Osteocyte (in vitro differentiated cells): ENCODE data around the gene RSPH3. TPM values are rescaled to one million over a fixed set of nuclear protein-coding genes. Genes with fewer than 3 reads are reported as not detected.

Experiments
- DNase-seq: peaks from one replicate; pipeline ENCODE4 v3.0.0; 2021; ENCODE audit warnings: mixed read lengths; ENCODE audit not compliant: unreplicated experiment; ENCODE audit errors: extremely low spot score
- H3K27ac Mint-ChIP-seq: one replicate; pipeline ENCODE4 v1.8.0; 2021; ENCODE audit warnings: mild to moderate bottlenecking, mixed read lengths; ENCODE audit not compliant: unreplicated experiment
- H3K27me3 Mint-ChIP-seq: one replicate; pipeline ENCODE4 v1.8.0; 2021; ENCODE audit warnings: mixed read lengths; ENCODE audit not compliant: unreplicated experiment
- H3K36me3 Mint-ChIP-seq: one replicate; pipeline ENCODE4 v1.8.0; 2021; ENCODE audit warnings: mixed read lengths; ENCODE audit not compliant: unreplicated experiment
- H3K4me1 Mint-ChIP-seq: one replicate; pipeline ENCODE4 v1.8.0; 2021; ENCODE audit warnings: mixed read lengths; ENCODE audit not compliant: unreplicated experiment
- H3K4me3 Mint-ChIP-seq: one replicate; pipeline ENCODE4 v1.8.0; 2021; ENCODE audit warnings: mild to moderate bottlenecking, moderate library complexity, mixed read lengths; ENCODE audit not compliant: unreplicated experiment
- H3K9me3 Mint-ChIP-seq: one replicate; pipeline ENCODE4 v1.8.0; 2021; ENCODE audit warnings: mixed read lengths; ENCODE audit not compliant: unreplicated experiment
- total RNA-seq: library from RNA; stranded (reverse); gene quantifications from 2 replicates; pipeline ENCODE4 v1.2.1, GENCODE V29; 2021
- TF ChIP-seq, protein P1 (sequence below): fragments of 200-600 bp; sonication (generic); IDR thresholded peaks from 2 replicates; pipeline ENCODE4 v1.5.0; 2021; ENCODE audit warnings: antibody characterized with exemption, mild to moderate bottlenecking, moderate library complexity

The RSPH3 gene
- total RNA-seq, 1 donor from 2014 or later, result 7.1 TPM

DNA sequence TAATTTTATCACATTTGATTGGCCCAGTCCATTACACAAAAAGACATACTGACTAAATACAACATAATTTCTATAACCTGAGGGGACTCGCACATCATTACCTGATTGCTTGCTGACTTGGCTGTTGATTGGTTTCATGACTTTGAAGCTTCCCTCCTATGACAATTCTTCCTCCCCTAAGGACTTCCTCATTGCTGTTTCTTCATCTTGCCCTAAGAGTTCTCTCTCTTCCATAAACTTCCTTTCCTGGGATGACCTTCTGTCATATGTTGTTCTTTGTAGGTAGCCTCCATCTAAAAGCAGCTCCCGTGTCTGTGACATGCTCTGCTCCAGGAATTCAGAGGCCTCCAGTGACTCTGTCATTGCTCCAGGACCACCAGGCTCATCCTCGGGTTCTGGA lies 22.6 kb downstream of the RSPH3 start:
- H3K27me3 Mint-ChIP-seq, result no peaks in the 10 kb centered on the region
- TF ChIP-seq, protein P1, sequence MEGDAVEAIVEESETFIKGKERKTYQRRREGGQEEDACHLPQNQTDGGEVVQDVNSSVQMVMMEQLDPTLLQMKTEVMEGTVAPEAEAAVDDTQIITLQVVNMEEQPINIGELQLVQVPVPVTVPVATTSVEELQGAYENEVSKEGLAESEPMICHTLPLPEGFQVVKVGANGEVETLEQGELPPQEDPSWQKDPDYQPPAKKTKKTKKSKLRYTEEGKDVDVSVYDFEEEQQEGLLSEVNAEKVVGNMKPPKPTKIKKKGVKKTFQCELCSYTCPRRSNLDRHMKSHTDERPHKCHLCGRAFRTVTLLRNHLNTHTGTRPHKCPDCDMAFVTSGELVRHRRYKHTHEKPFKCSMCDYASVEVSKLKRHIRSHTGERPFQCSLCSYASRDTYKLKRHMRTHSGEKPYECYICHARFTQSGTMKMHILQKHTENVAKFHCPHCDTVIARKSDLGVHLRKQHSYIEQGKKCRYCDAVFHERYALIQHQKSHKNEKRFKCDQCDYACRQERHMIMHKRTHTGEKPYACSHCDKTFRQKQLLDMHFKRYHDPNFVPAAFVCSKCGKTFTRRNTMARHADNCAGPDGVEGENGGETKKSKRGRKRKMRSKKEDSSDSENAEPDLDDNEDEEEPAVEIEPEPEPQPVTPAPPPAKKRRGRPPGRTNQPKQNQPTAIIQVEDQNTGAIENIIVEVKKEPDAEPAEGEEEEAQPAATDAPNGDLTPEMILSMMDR, result no peak
- peaks cover 15% of the 10 kb centered on the region for H3K36me3 Mint-ChIP-seq
- H3K9me3 Mint-ChIP-seq, result no peaks in the 10 kb centered on the region
- DNase-seq, result no peak
- H3K27ac Mint-ChIP-seq, result no peak overlapping the region
- no peaks in the 10 kb centered on the region for H3K4me1 Mint-ChIP-seq
- H3K4me3 Mint-ChIP-seq, result no peak overlapping the region

- H3K4me3 Mint-ChIP-seq, result no peak overlapping the region
- H3K27ac Mint-ChIP-seq, result no peak overlapping the region
- TF ChIP-seq, protein P1, result peak; percentile 69
- peaks cover 24% of the 10 kb centered on the region for H3K36me3 Mint-ChIP-seq
- peaks cover 13% of the 10 kb centered on the region for H3K9me3 Mint-ChIP-seq
- no peaks in the 10 kb centered on the region for H3K27me3 Mint-ChIP-seq
- no peak for DNase-seq
- no peaks in the 10 kb centered on the region for H3K4me1 Mint-ChIP-seq
Measured at GRCh38 chr6:158972241-158973233, 27.5 kb downstream of the RSPH3 start.

DNA sequence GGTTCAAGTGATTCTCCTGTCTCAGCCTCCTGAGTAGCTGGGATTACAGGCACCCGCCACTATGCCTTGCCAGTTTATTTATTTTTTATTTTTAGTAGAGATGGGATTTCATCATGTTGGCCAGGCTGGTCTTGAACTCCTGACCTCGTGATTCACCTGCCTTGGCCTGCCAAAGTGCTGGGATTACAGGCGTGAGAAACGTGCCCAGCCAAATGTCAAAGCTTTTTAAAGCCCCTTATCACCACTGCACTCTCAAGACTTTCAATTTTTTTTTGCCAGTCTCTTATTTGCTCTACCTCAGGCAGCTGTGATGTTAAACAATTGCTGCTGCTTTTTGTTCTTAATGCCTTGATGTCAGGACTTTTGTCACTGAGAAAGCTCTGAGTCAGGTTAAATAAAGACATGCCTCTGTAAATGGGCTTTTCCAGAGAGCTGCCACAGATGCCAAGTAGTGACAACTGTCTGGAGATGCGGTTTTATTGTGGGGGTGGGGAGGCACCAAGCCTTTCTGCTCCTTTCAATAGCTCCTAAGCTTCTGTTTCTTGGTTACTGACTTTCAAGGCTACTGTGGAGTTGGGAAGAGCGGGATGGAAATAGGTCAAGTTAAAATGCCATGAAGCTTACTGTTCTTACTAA lies 29.2 kb downstream of the RSPH3 start:
- H3K36me3 Mint-ChIP-seq, result peaks cover 29% of the 10 kb centered on the region
- H3K27me3 Mint-ChIP-seq, result no peaks in the 10 kb centered on the region
- no peaks in the 10 kb centered on the region for H3K4me1 Mint-ChIP-seq
- no peak for DNase-seq
- peaks cover 25% of the 10 kb centered on the region for H3K9me3 Mint-ChIP-seq
- TF ChIP-seq, protein P1, result no peak
- H3K4me3 Mint-ChIP-seq, result no peak overlapping the region
- H3K27ac Mint-ChIP-seq, result no peak overlapping the region

GRCh38 chr6:158969148-158969547 lies 30.9 kb downstream of the RSPH3 start:
- Mint-ChIP-seq H3K36me3 (peaks cover 29% of the 10 kb centered on the region), H3K27ac (no peak overlapping the region), H3K27me3 (no peaks in the 10 kb centered on the region), H3K4me1 (no peaks in the 10 kb centered on the region), H3K4me3 (no peak overlapping the region), H3K9me3 (peaks cover 25% of the 10 kb centered on the region)
- DNase-seq, result no peak
- TF ChIP-seq, protein P1, result no peak
